ENCODE results near the gene FDXACB1. TPM values are rescaled to one million over a fixed set of nuclear protein-coding genes. Genes with fewer than 3 reads are reported as not detected.

FDXACB1 gene
- total RNA-seq, 1 experiment from 2014 or later: 5.4 TPM

DNA sequence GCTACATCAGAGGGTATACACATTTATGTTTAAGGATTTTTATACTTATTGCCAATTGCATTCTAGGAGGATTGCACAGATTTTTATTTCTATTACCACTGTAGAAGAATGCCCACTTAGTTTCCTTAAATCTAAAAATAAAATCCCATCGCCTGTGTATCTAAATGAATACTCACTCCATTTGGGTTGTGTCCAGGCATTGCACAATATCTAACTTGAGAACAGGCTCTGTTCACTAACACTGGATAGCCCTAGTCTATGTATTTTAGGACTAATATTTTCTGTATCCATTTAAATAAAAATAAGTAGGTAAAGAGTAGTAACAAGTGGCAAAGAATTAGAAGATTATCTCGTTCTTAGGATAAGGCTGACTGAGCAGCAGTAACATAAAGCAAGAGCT lies 43.8 kb upstream of the FDXACB1 start:
- CTCF ChIA-PET: no interaction called here
- BruUV-seq (replicated peaks): TSS peak; percentile 74
- TF ChIP-seq EZH2 (IDR thresholded peaks at IDR 0.05; ENCODE audit: borderline replicate concordance, low read depth, low read length, poor library complexity, severe bottlenecking): no peak
- TF ChIP-seq, protein P1, sequence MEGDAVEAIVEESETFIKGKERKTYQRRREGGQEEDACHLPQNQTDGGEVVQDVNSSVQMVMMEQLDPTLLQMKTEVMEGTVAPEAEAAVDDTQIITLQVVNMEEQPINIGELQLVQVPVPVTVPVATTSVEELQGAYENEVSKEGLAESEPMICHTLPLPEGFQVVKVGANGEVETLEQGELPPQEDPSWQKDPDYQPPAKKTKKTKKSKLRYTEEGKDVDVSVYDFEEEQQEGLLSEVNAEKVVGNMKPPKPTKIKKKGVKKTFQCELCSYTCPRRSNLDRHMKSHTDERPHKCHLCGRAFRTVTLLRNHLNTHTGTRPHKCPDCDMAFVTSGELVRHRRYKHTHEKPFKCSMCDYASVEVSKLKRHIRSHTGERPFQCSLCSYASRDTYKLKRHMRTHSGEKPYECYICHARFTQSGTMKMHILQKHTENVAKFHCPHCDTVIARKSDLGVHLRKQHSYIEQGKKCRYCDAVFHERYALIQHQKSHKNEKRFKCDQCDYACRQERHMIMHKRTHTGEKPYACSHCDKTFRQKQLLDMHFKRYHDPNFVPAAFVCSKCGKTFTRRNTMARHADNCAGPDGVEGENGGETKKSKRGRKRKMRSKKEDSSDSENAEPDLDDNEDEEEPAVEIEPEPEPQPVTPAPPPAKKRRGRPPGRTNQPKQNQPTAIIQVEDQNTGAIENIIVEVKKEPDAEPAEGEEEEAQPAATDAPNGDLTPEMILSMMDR (conservative IDR thresholded peaks at IDR 0.05; ENCODE audit: low read depth, low read length): no peak
- Histone ChIP-seq H3K9me3 (ENCODE audit: low read depth, low read length, poor library complexity, severe bottlenecking) (no peaks in the 10 kb centered on the region), H3K27ac (ENCODE audit: low read depth, low read length, poor library complexity, severe bottlenecking) (peak overlapping the region; percentile 87), H3K4me1 (ENCODE audit: insufficient read depth, low read length, poor library complexity, severe bottlenecking) (peaks cover 55% of the 10 kb centered on the region), H3K4me3 (ENCODE audit: low read depth, low read length, poor library complexity, severe bottlenecking) (no peak overlapping the region), H3K27me3 (replicated peaks; ENCODE audit: insufficient read depth, low read depth, low read length, poor library complexity) (no peaks in the 10 kb centered on the region), H3K36me3 (ENCODE audit: insufficient read depth, low read length, poor library complexity, severe bottlenecking) (no peaks in the 10 kb centered on the region)
- peak; percentile 82 for DNase-seq (ENCODE audit: low spot score)
- POLR2A ChIA-PET (ENCODE audit: low non-redundant PET): no interaction called here
- intact Hi-C loops (cut with micrococcal nuclease; ENCODE audit: unreplicated experiment): no loop called here

DNA sequence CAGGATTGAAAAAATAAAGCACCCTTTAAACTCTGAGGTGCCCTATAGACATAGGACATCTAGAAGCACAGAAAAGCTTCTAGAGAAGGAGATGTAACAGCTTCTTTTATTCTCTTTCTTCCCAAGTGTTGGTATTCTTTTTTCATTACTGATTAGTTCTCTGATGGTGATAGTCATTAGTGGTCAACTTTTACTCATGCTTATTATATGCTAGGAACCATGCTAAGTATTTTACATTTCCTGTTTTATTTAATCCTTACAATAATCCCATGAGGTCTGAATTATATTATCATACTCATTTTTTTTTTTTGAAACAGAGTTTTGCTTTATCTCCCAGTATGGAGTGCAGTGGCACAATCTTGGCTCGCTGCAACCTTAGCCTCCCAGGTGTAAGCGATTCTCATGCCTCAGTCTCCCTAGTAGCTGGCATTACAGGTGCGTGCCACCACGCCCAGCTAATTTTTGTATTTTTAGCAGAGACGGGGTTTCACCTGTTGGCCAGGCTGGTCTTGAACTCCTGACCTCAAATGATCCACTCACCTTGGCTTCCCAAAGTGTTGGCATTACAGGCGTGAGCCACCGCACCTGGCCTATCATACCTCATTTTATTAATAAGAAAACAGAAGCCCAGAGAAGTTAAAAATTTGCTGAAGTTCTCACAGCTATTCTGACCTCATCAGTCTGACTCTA lies 42.7 kb upstream of the FDXACB1 start:
- TF ChIP-seq EZH2 (IDR thresholded peaks at IDR 0.05; ENCODE audit: borderline replicate concordance, low read depth, low read length, poor library complexity, severe bottlenecking): no peak
- TF ChIP-seq, protein P1 (conservative IDR thresholded peaks at IDR 0.05; ENCODE audit: low read depth, low read length): no peak
- intact Hi-C loops (cut with micrococcal nuclease; ENCODE audit: unreplicated experiment): no loop called here
- Histone ChIP-seq H3K27me3 (replicated peaks; ENCODE audit: insufficient read depth, low read depth, low read length, poor library complexity) (no peaks in the 10 kb centered on the region), H3K4me1 (ENCODE audit: insufficient read depth, low read length, poor library complexity, severe bottlenecking) (peaks cover 55% of the 10 kb centered on the region), H3K36me3 (ENCODE audit: insufficient read depth, low read length, poor library complexity, severe bottlenecking) (no peaks in the 10 kb centered on the region), H3K27ac (ENCODE audit: low read depth, low read length, poor library complexity, severe bottlenecking) (peak overlapping the region; percentile 87), H3K9me3 (ENCODE audit: low read depth, low read length, poor library complexity, severe bottlenecking) (no peaks in the 10 kb centered on the region), H3K4me3 (ENCODE audit: low read depth, low read length, poor library complexity, severe bottlenecking) (no peak overlapping the region)
- no TSS peak for BruUV-seq (replicated peaks)
- POLR2A ChIA-PET (ENCODE audit: low non-redundant PET): no interaction called here
- peak; percentile 67 for DNase-seq (ENCODE audit: low spot score)
- CTCF ChIA-PET: interaction anchor here (0.5 kb wide), 1 partner anchor 20 kb away, joined by 5 read pairs; no protein-coding TSS in a partner anchor

DNA sequence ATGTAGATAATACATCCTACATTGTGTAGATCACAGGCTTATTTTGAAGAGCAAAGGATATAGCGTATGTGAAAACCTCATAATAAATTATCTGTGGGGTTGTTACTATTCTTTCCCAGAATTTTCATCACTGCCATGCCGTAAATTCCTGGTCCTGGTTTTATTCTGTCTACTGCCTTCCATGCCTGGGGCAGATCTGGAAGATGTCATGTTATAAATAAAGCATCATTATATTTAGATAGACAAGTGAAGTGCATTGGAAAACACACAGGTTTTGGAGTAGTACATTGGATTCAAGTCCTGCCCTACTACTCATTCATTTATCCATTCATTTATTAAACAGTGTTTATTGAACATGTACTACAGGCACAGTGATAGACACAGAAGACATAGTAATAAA lies 41.9 kb upstream of the FDXACB1 start:
- no peak overlapping the region for H3K4me3 ChIP-seq (ENCODE audit: low read depth, low read length, poor library complexity, severe bottlenecking)
- intact Hi-C loops (cut with micrococcal nuclease; ENCODE audit: unreplicated experiment): no loop called here
- H3K27me3 ChIP-seq (replicated peaks; ENCODE audit: insufficient read depth, low read depth, low read length, poor library complexity): no peaks in the 10 kb centered on the region
- TF ChIP-seq, protein P1 (conservative IDR thresholded peaks at IDR 0.05; ENCODE audit: low read depth, low read length): no peak
- TF ChIP-seq EZH2 (IDR thresholded peaks at IDR 0.05; ENCODE audit: borderline replicate concordance, low read depth, low read length, poor library complexity, severe bottlenecking): no peak
- H3K36me3 ChIP-seq (ENCODE audit: insufficient read depth, low read length, poor library complexity, severe bottlenecking): no peaks in the 10 kb centered on the region
- no TSS peak for BruUV-seq (replicated peaks)
- ChIA-PET POLR2A (ENCODE audit: low non-redundant PET) (no interaction called here), CTCF (interaction anchor here (0.5 kb wide), 1 partner anchor 20 kb away, joined by 5 read pairs; no protein-coding TSS in a partner anchor)
- H3K4me1 ChIP-seq (ENCODE audit: insufficient read depth, low read length, poor library complexity, severe bottlenecking): peaks cover 49% of the 10 kb centered on the region
- no peak for DNase-seq (ENCODE audit: low spot score)
- H3K27ac ChIP-seq (ENCODE audit: low read depth, low read length, poor library complexity, severe bottlenecking): peak overlapping the region; percentile 14
- H3K9me3 ChIP-seq (ENCODE audit: low read depth, low read length, poor library complexity, severe bottlenecking): no peaks in the 10 kb centered on the region

Measured in A673 (cell line).